ENCODE data around the gene DPT.

DNA sequence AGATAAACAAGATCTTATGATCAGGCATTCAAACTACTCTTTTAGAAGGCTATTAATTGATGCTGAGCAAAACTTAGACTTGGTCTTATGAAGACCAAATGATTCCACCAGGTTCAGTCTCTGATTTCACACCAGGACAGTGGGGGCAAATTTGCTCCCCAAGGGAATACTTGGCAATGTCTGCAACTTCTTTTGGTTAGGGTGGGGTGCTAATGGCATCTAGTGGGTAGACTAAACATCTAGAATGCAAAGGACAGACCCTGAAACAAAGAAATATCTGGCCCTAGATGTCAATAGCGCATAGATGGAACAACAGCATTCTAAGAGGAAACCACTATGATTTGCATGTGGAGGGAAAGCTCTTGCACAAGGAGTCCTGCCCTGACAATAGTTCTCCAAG is 30.6 kb downstream of the DPT start:
- no peak for TF ChIP-seq POLR2A (IDR thresholded peaks at IDR 0.05)
- no peak for TF ChIP-seq CTCF (IDR thresholded peaks at IDR 0.05)

Data from esophagus squamous epithelium (tissue), 4 donors.